MM.1S (cell line): Measurements from ENCODE around the gene ILF2.

Experiments used
- DNase-seq: peaks from one replicate; pipeline ENCODE4 v3.0.0-alpha.2; 2015
- H2AFZ ChIP-seq: fragments of 300-600 bp; sonication (generic); 2 replicates; pipeline ENCODE4 v1.6.0; 2016; ENCODE audit warnings: antibody characterized with exemption, low read length
- H3F3A ChIP-seq: fragments of 300-600 bp; sonication (generic); 2 replicates; pipeline ENCODE4 v1.6.1; 2016; ENCODE audit warnings: mild to moderate bottlenecking, antibody characterized with exemption, low read length, moderate library complexity, mixed read lengths; ENCODE audit not compliant: insufficient read depth
- H3K27ac ChIP-seq: fragments of 300-600 bp; sonication (generic); 2 replicates; pipeline ENCODE4 v1.5.1; 2016; ENCODE audit warnings: mild to moderate bottlenecking, low read length
- H3K27me3 ChIP-seq: fragments of 300-600 bp; sonication (generic); replicated peaks from 2 replicates; pipeline ENCODE4 v1.6.0; 2016; ENCODE audit warnings: low read length; ENCODE audit not compliant: insufficient read depth
- H3K36me3 ChIP-seq: fragments of 300-600 bp; sonication (generic); replicated peaks from 2 replicates; pipeline ENCODE4 v1.6.1; 2016; ENCODE audit warnings: mild to moderate bottlenecking, low read length, mixed read lengths; ENCODE audit not compliant: insufficient read depth
- H3K4me1 ChIP-seq: fragments of 300-600 bp; sonication (generic); 2 replicates; pipeline ENCODE4 v1.6.1; 2016; ENCODE audit warnings: low read length, mixed read lengths
- H3K4me2 ChIP-seq: fragments of 300-600 bp; sonication (generic); 2 replicates; pipeline ENCODE4 v1.6.0; 2016; ENCODE audit warnings: low read depth, low read length
- H3K4me3 ChIP-seq: fragments of 300-600 bp; sonication (generic); 2 replicates; pipeline ENCODE4 v1.5.1; 2016; ENCODE audit warnings: low read length, mixed read lengths
- H3K79me2 ChIP-seq: fragments of 300-600 bp; sonication (generic); 2 replicates; pipeline ENCODE4 v1.6.1; 2016; ENCODE audit warnings: mixed run types, low read length, mixed read lengths
- H3K9ac ChIP-seq: fragments of 300-600 bp; sonication (generic); 2 replicates; pipeline ENCODE4 v1.6.1; 2016; ENCODE audit warnings: low read length, mixed read lengths
- H3K9me2 ChIP-seq: fragments of 300-600 bp; sonication (generic); replicated peaks from 2 replicates; pipeline ENCODE4 v1.6.1; 2016; ENCODE audit warnings: mild to moderate bottlenecking, low read length, mixed read lengths; ENCODE audit not compliant: insufficient read depth
- H3K9me3 ChIP-seq: fragments of 300-600 bp; sonication (generic); replicated peaks from 2 replicates; pipeline ENCODE4 v1.6.1; 2016; ENCODE audit warnings: mild to moderate bottlenecking, low read length, mixed read lengths; ENCODE audit not compliant: insufficient read depth
- H4K20me1 ChIP-seq: fragments of 300-600 bp; sonication (generic); 2 replicates; pipeline ENCODE4 v1.6.1; 2016; ENCODE audit warnings: mild to moderate bottlenecking, low read length, moderate library complexity, mixed read lengths; ENCODE audit not compliant: insufficient read depth
- EZH2 ChIP-seq: fragments of 300-600 bp; sonication (generic); optimal IDR thresholded peaks from 2 replicates; pipeline ENCODE3; 2017; ENCODE audit warnings: low read depth, mild to moderate bottlenecking, antibody characterized with exemption, low read length, mixed read lengths
- EZH2phosphoT487 ChIP-seq: fragments of 300-600 bp; sonication (generic); IDR thresholded peaks from 2 replicates; pipeline ENCODE4 v1.6.1; 2018; ENCODE audit warnings: antibody characterized with exemption, low read length
- TF ChIP-seq, protein P1 (sequence below): fragments of 300-600 bp; sonication (generic); IDR thresholded peaks from 2 replicates; pipeline ENCODE4 v1.5.1; 2016; ENCODE audit warnings: antibody characterized with exemption, low read length, mixed read lengths

The ILF2 gene

GRCh38 chr1:153705484-153705883 is 34.7 kb upstream of the ILF2 start:
- DNase-seq = no peak
- Histone ChIP-seq H3K4me3 (no peak overlapping the region), H3K27ac (no peak overlapping the region), H3K4me2 (no peak overlapping the region), H3K27me3 (no peaks in the 10 kb centered on the region), H2AFZ (no peak overlapping the region), H3F3A (no peaks in the 10 kb centered on the region), H4K20me1 (no peaks in the 10 kb centered on the region), H3K9ac (no peak overlapping the region), H3K79me2 (no peaks in the 10 kb centered on the region), H3K9me3 (no peaks in the 10 kb centered on the region), H3K9me2 (no peaks in the 10 kb centered on the region), H3K4me1 (no peaks in the 10 kb centered on the region), H3K36me3 (no peaks in the 10 kb centered on the region)
- TF ChIP-seq EZH2phosphoT487 = no peak
- TF ChIP-seq EZH2 = no peak
- TF ChIP-seq, protein P1, sequence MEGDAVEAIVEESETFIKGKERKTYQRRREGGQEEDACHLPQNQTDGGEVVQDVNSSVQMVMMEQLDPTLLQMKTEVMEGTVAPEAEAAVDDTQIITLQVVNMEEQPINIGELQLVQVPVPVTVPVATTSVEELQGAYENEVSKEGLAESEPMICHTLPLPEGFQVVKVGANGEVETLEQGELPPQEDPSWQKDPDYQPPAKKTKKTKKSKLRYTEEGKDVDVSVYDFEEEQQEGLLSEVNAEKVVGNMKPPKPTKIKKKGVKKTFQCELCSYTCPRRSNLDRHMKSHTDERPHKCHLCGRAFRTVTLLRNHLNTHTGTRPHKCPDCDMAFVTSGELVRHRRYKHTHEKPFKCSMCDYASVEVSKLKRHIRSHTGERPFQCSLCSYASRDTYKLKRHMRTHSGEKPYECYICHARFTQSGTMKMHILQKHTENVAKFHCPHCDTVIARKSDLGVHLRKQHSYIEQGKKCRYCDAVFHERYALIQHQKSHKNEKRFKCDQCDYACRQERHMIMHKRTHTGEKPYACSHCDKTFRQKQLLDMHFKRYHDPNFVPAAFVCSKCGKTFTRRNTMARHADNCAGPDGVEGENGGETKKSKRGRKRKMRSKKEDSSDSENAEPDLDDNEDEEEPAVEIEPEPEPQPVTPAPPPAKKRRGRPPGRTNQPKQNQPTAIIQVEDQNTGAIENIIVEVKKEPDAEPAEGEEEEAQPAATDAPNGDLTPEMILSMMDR = no peak

GRCh38 chr1:153699768-153700167 is 29.0 kb upstream of the ILF2 start:
- no peaks in the 10 kb centered on the region for H3K4me1 ChIP-seq
- H3K36me3 ChIP-seq = no peaks in the 10 kb centered on the region
- no peak overlapping the region for H3K4me2 ChIP-seq
- H3K9me3 ChIP-seq = no peaks in the 10 kb centered on the region
- no peak overlapping the region for H3K4me3 ChIP-seq
- no peaks in the 10 kb centered on the region for H3K27me3 ChIP-seq
- H2AFZ ChIP-seq = no peak overlapping the region
- no peak for DNase-seq
- no peaks in the 10 kb centered on the region for H4K20me1 ChIP-seq
- no peaks in the 10 kb centered on the region for H3F3A ChIP-seq
- no peaks in the 10 kb centered on the region for H3K9me2 ChIP-seq
- no peaks in the 10 kb centered on the region for H3K79me2 ChIP-seq
- H3K9ac ChIP-seq = no peak overlapping the region
- TF ChIP-seq EZH2phosphoT487 = no peak
- TF ChIP-seq EZH2 = no peak
- TF ChIP-seq, protein P1 = no peak
- H3K27ac ChIP-seq = no peak overlapping the region

DNA sequence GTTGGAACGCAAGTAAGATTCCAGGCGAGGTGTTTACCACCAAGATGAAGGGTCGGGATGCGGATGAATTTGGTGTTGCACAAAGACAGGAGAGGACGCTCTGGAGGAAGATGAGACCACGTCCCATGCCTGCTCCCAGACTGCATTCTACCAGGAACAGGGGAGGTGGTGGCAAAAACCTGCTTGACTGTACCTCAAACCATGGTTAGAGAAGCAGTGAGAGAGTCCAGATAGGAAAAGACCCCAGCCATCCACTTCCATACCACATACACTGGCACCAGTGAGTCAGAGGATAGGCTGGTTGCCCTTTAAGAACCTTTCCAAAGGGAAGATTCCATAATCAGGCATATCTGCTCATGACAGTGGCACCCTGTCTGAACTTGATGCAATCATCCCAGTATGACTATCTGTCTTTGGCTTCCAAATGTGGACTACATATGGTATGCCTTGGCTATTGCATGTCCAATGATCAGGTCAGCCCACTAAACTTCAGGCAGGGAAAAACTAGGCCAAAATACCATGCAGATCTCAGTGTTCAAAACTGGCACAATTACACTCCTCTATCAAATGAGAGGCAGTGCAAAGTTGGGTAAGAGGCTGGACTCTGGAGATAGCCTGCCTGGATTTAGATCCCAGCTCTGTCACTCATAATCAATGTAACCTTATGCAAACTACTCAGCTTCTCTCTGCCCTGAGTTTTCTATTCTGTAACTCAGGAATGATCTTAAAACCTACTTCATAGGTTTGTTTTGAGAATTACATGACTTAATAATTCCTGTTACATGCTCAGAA is 28.3 kb upstream of the ILF2 start:
- H3K4me3 ChIP-seq = no peak overlapping the region
- no peaks in the 10 kb centered on the region for H4K20me1 ChIP-seq
- no peak overlapping the region for H3K4me2 ChIP-seq
- H3K79me2 ChIP-seq = no peaks in the 10 kb centered on the region
- H3K9me2 ChIP-seq = no peaks in the 10 kb centered on the region
- no peak overlapping the region for H3K27ac ChIP-seq
- no peak overlapping the region for H3K9ac ChIP-seq
- H3K27me3 ChIP-seq = no peaks in the 10 kb centered on the region
- TF ChIP-seq EZH2 = no peak
- TF ChIP-seq, protein P1 = no peak
- TF ChIP-seq EZH2phosphoT487 = no peak
- H3K9me3 ChIP-seq = no peaks in the 10 kb centered on the region
- H2AFZ ChIP-seq = no peak overlapping the region
- DNase-seq = no peak
- H3F3A ChIP-seq = no peaks in the 10 kb centered on the region
- H3K36me3 ChIP-seq = no peaks in the 10 kb centered on the region
- no peaks in the 10 kb centered on the region for H3K4me1 ChIP-seq
